ENCODE results near the gene TCERG1L.

The TCERG1L gene

GRCh38 chr10:131201741-131202515, 109.6 kb downstream of the TCERG1L start:
- Histone ChIP-seq H3K9me3 (ENCODE audit: control insufficient read depth, insufficient read depth, low read length) (no peaks in the 10 kb centered on the region), H3K36me3 (ENCODE audit: insufficient read depth, low read length) (no peaks in the 10 kb centered on the region), H3K4me1 (ENCODE audit: insufficient read depth, low read length) (no peaks in the 10 kb centered on the region), H3K9ac (ENCODE audit: low read depth, low read length) (no peak overlapping the region)

- H3K36me3 ChIP-seq (ENCODE audit: insufficient read depth, low read length) = no peaks in the 10 kb centered on the region
- H3K9ac ChIP-seq (ENCODE audit: low read depth, low read length) = no peak overlapping the region
- H3K9me3 ChIP-seq (ENCODE audit: control insufficient read depth, insufficient read depth, low read length) = no peaks in the 10 kb centered on the region
- no peaks in the 10 kb centered on the region for H3K4me1 ChIP-seq (ENCODE audit: insufficient read depth, low read length)
Measured at GRCh38 chr10:131200856-131201470, 110.6 kb downstream of the TCERG1L start.

GRCh38 chr10:131199646-131200045, 111.9 kb downstream of the TCERG1L start:
- H3K9me3 ChIP-seq (ENCODE audit: control insufficient read depth, insufficient read depth, low read length) = no peaks in the 10 kb centered on the region
- no peak overlapping the region for H3K9ac ChIP-seq (ENCODE audit: low read depth, low read length)
- no peaks in the 10 kb centered on the region for H3K4me1 ChIP-seq (ENCODE audit: insufficient read depth, low read length)
- no peaks in the 10 kb centered on the region for H3K36me3 ChIP-seq (ENCODE audit: insufficient read depth, low read length)

GRCh38 chr10:131198843-131199242, 112.7 kb downstream of the TCERG1L start:
- Histone ChIP-seq H3K9ac (ENCODE audit: low read depth, low read length) (no peak overlapping the region), H3K9me3 (ENCODE audit: control insufficient read depth, insufficient read depth, low read length) (no peaks in the 10 kb centered on the region), H3K4me1 (ENCODE audit: insufficient read depth, low read length) (no peaks in the 10 kb centered on the region), H3K36me3 (ENCODE audit: insufficient read depth, low read length) (no peaks in the 10 kb centered on the region)

DNA sequence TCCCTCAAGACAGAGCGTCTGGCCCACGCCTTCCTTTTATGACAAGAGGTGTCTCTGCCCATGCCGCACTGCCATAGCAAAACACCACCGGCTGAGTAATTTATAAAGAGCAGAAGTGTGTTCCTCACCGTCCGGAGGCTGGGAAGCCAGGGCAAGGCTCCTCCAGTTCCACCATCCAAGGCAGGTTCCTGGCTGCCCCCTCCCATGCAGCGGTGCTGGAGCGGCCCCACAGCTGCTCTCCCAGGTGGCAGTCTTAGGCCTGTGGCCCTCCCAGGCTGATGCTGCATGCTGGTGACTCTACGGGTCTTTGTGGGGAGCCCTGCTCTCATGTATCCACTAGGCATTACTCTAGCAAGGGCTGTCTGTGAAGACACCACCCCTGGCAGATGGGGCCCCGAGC, 113.1 kb downstream of the TCERG1L start:
- H3K36me3 ChIP-seq (ENCODE audit: insufficient read depth, low read length) = no peaks in the 10 kb centered on the region
- no peaks in the 10 kb centered on the region for H3K9me3 ChIP-seq (ENCODE audit: control insufficient read depth, insufficient read depth, low read length)
- no peak overlapping the region for H3K9ac ChIP-seq (ENCODE audit: low read depth, low read length)
- no peaks in the 10 kb centered on the region for H3K4me1 ChIP-seq (ENCODE audit: insufficient read depth, low read length)

DNA sequence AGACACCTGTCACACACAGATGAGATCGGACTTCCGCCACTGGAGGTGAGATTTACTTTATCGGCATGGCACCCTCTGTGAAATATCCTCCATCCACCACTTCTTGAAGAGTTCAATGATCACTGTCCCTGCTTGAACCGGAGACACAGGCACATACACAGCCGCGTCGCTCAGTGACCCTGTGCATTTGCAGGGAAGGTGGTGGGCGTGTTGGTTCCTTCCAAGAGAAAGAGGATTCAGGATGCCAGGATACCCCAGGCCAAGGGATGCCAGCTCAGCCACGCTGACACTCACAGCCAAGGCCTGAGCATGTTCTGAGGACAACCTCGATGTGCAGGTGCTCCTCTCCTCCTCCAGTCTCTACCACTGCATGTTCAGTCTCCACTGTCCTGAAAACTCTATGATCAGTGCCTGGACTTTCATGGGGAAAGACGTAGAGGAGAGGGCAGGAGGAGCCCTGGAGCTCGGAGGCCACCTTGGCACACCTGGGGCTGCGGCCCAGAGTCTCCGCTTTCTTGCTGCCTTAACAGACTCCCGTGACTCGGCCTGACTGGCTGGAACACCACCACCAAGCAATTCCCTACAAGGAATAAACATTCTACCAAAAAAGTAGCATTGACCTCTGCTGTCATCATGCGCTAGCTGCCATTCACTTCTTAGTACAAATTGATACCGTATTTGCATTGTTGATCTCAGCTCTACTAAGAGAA, 115.2 kb downstream of the TCERG1L start:
- Histone ChIP-seq H3K36me3 (ENCODE audit: insufficient read depth, low read length) (no peaks in the 10 kb centered on the region), H3K9ac (ENCODE audit: low read depth, low read length) (no peak overlapping the region), H3K4me1 (ENCODE audit: insufficient read depth, low read length) (no peaks in the 10 kb centered on the region), H3K9me3 (ENCODE audit: control insufficient read depth, insufficient read depth, low read length) (no peaks in the 10 kb centered on the region)

- H3K9me3 ChIP-seq (ENCODE audit: control insufficient read depth, insufficient read depth, low read length) = no peaks in the 10 kb centered on the region
- H3K9ac ChIP-seq (ENCODE audit: low read depth, low read length) = no peak overlapping the region
- H3K36me3 ChIP-seq (ENCODE audit: insufficient read depth, low read length) = no peaks in the 10 kb centered on the region
- H3K4me1 ChIP-seq (ENCODE audit: insufficient read depth, low read length) = no peaks in the 10 kb centered on the region
Measured at GRCh38 chr10:131195558-131196159, 115.9 kb downstream of the TCERG1L start.

DNA sequence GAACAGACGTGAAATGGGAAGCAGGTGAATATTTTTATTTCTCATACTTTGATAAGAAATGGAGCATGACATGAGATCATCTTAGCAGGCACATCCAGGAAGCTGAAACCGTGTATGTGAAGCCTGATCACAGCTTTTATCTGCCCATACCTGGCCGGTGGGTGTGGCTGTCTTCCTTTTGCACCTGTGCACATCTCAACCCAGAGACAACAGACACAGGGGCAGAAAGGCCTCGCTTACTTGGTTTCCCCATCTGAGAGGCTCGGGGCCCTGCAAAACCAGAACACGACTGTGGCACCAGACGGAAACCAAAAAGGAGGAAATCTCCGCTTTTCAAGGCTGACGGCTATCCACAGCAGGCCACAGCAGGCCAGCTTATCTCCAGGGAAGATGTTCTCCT, 116.4 kb downstream of the TCERG1L start:
- H3K36me3 ChIP-seq (ENCODE audit: insufficient read depth, low read length) = no peaks in the 10 kb centered on the region
- H3K9ac ChIP-seq (ENCODE audit: low read depth, low read length) = no peak overlapping the region
- no peaks in the 10 kb centered on the region for H3K9me3 ChIP-seq (ENCODE audit: control insufficient read depth, insufficient read depth, low read length)
- H3K4me1 ChIP-seq (ENCODE audit: insufficient read depth, low read length) = no peaks in the 10 kb centered on the region

DNA sequence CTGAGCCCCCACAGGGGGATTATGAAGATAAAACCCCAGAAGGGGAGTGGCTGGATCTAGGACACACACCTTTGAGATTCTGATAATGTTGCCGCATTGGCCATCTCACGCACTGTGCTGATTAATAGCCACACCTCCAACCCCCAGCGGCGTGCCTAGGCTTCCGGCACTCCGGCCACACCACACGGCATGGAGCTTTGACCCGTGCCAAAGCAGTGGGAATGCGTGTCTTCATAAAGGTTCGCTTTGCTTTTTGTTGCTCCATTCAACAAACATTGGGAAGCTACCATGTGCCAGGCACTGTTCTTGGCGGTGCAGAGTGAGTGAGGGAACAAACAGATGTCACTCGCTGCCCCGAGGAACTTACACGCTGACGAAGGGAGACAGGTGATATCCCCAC, 117.6 kb downstream of the TCERG1L start:
- no peaks in the 10 kb centered on the region for H3K4me1 ChIP-seq (ENCODE audit: insufficient read depth, low read length)
- H3K9me3 ChIP-seq (ENCODE audit: control insufficient read depth, insufficient read depth, low read length) = no peaks in the 10 kb centered on the region
- no peaks in the 10 kb centered on the region for H3K36me3 ChIP-seq (ENCODE audit: insufficient read depth, low read length)
- H3K9ac ChIP-seq (ENCODE audit: low read depth, low read length) = no peak overlapping the region

DNA sequence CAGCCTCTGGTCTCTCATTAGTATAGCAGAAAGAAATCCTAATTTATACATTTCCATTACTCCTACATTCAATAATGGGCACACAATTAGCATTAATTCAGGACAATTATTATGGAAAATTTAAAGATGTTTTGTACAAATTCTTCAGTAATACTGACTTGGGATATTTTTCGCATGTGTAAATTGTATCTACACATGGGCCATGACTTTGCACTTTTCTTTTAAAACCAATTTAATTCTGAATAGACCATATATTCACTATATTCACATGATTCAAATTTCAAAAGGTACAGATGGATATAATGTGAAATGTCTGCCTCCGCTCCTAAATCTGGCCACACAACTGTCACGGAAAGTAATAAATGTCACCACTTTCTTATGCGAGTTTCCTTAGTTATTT, 123.0 kb downstream of the TCERG1L start:
- Histone ChIP-seq H3K36me3 (ENCODE audit: insufficient read depth, low read length) (no peaks in the 10 kb centered on the region), H3K9me3 (ENCODE audit: control insufficient read depth, insufficient read depth, low read length) (no peaks in the 10 kb centered on the region), H3K9ac (ENCODE audit: low read depth, low read length) (no peak overlapping the region), H3K4me1 (ENCODE audit: insufficient read depth, low read length) (no peaks in the 10 kb centered on the region)

DNA sequence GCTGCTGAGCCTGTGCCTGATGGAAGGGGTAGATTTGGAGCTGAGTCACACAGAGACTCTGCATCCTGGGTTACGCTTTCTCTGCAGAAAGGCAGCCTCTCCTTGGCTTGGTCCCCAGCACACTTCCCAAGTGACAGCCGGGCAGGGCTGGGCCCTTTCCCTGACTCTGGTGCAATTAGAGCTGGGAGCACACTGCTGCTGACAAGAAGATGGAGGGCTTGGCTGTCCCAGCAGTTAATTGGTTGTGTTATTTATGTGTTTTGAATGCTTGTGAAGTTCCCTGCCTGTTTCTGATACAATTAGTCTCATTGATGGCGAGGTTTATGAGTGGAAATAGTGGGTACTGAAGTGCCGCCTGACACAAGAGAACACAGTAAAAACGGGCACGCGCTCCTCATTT, 123.6 kb downstream of the TCERG1L start:
- Histone ChIP-seq H3K9ac (ENCODE audit: low read depth, low read length) (no peak overlapping the region), H3K36me3 (ENCODE audit: insufficient read depth, low read length) (no peaks in the 10 kb centered on the region), H3K4me1 (ENCODE audit: insufficient read depth, low read length) (no peaks in the 10 kb centered on the region), H3K9me3 (ENCODE audit: control insufficient read depth, insufficient read depth, low read length) (no peaks in the 10 kb centered on the region)

- Histone ChIP-seq H3K36me3 (ENCODE audit: insufficient read depth, low read length) (no peaks in the 10 kb centered on the region), H3K4me1 (ENCODE audit: insufficient read depth, low read length) (no peaks in the 10 kb centered on the region), H3K9me3 (ENCODE audit: control insufficient read depth, insufficient read depth, low read length) (no peaks in the 10 kb centered on the region), H3K9ac (ENCODE audit: low read depth, low read length) (no peak overlapping the region)
Measured at GRCh38 chr10:131187274-131187673, 124.2 kb downstream of the TCERG1L start.

DNA sequence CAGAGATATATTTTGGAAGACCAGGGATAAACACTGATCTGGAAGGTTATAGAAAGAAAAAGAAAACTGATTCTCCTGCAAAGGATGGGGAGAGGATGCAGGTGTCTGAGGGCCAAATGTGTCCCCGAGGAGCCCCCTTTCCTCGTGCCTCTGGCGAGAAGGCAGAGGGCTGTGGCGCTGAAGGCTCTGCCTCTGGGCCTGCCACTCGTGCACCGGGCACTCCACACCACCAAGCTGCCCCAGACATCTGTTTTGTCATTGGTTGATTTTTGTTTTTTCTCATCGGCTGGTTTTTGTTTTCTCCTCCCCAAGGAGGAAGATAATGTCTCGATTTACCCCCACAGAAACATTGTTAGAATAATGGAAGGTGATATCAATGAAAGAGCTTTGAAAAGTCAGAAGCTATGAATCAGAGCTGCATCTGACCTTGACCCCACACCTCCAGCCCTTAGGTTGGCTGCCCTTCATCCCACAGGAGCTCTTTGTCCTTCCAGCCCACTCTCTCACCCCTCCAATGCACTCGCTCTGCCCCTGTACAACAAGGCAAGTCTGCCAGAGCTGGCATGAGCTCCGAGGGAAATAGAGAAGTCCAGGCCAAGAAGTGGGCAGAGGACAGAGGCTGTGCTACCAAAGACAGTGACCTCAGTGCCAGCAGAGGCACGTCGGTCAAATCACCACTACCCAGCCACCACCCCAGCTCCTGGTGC, 124.8 kb downstream of the TCERG1L start:
- H3K9me3 ChIP-seq (ENCODE audit: control insufficient read depth, insufficient read depth, low read length) = no peaks in the 10 kb centered on the region
- no peaks in the 10 kb centered on the region for H3K36me3 ChIP-seq (ENCODE audit: insufficient read depth, low read length)
- H3K4me1 ChIP-seq (ENCODE audit: insufficient read depth, low read length) = no peaks in the 10 kb centered on the region
- no peak overlapping the region for H3K9ac ChIP-seq (ENCODE audit: low read depth, low read length)

DNA sequence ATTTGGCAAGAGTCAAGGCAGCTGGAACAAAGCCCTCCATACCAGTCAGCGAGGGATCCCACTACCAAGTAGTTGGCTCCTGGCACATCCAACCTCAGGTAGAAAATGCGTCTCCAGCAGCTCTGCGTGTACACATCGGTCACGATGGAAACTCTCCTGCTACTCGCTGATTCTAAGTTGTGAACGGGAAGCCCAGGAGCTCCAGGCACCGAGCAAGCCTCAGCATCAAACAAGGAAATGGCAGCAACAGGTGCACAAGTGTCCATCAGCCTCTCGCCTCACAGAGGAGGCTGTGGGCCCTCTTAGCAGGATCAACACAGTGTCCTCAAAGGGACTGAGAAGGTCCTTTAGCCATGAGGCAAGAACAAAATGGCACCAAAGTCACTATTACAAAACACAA, 127.0 kb downstream of the TCERG1L start:
- no peak overlapping the region for H3K9ac ChIP-seq (ENCODE audit: low read depth, low read length)
- H3K9me3 ChIP-seq (ENCODE audit: control insufficient read depth, insufficient read depth, low read length) = no peaks in the 10 kb centered on the region
- no peaks in the 10 kb centered on the region for H3K36me3 ChIP-seq (ENCODE audit: insufficient read depth, low read length)
- H3K4me1 ChIP-seq (ENCODE audit: insufficient read depth, low read length) = no peaks in the 10 kb centered on the region
